H1 (cell line): Measurements from ENCODE around the gene PRKCA. TPM values are rescaled to one million over a fixed set of nuclear protein-coding genes. Genes with fewer than 3 reads are reported as not detected.

Experiments used
- CTCF ChIA-PET: fragments of 300-600 bp; sonication (Branson Sonifier 250); formaldehyde crosslinking; loops from one replicate; lab custom pipeline; 2021; ENCODE audit not compliant: partially characterized antibody; lab: Charles Lee
- POLR2A ChIA-PET: fragments of 300-600 bp; sonication (Branson Sonifier 250); formaldehyde crosslinking; loops from one replicate; lab custom pipeline; 2021; ENCODE audit warnings: inconsistent platforms; ENCODE audit not compliant: partially characterized antibody; lab: Charles Lee
- DNase-seq, 2 experiments: peaks; one replicate each; pipeline versions ENCODE4 v3.0.0 to v3.0.0-alpha.2; 2010 to 2022; ENCODE audit warnings: low spot score in 2 of 2, low read depth in 1 of 2, mixed read lengths in 1 of 2
- FAIRE-seq: peaks from 2 replicates; lab custom pipeline; 2011; peaks lifted over from hg19 to GRCh38; lab: Jason Lieb, UNC
- H2AFZ ChIP-seq: 2 replicates; pipeline ENCODE4 v1.8.1; 2012; ENCODE audit warnings: low read length, inconsistent platforms
- H2AK5ac ChIP-seq: 2 replicates; pipeline ENCODE4 v1.6.1; 2013; ENCODE audit warnings: low read depth, low read length
- H2BK120ac ChIP-seq: replicated peaks from 2 replicates; pipeline ENCODE3; 2013; ENCODE audit warnings: low read depth, low read length, inconsistent platforms
- H2BK12ac ChIP-seq: 2 replicates; pipeline ENCODE4 v1.6.1; 2013; ENCODE audit warnings: low read depth, low read length
- H2BK15ac ChIP-seq: 2 replicates; pipeline ENCODE4 v1.6.1; 2013; ENCODE audit warnings: low read length
- H2BK20ac ChIP-seq: 2 replicates; pipeline ENCODE4 v1.6.1; 2013; ENCODE audit warnings: low read length
- H2BK5ac ChIP-seq: 2 replicates; pipeline ENCODE4 v1.6.1; 2013; ENCODE audit warnings: low read depth, low read length
- H3K14ac ChIP-seq: 2 replicates; pipeline ENCODE4 v1.6.1; 2013; ENCODE audit warnings: inconsistent platforms; ENCODE audit not compliant: insufficient read length
- H3K18ac ChIP-seq: 2 replicates; pipeline ENCODE4 v1.6.1; 2013; ENCODE audit warnings: low read length; ENCODE audit errors: extremely low read depth
- H3K23ac ChIP-seq: 2 replicates; pipeline ENCODE4 v1.6.1; 2013; ENCODE audit warnings: inconsistent platforms; ENCODE audit not compliant: insufficient read length
- H3K23me2 ChIP-seq: 2 replicates; pipeline ENCODE4 v1.6.1; 2013; ENCODE audit warnings: low read depth, low read length
- H3K27ac ChIP-seq: 2 replicates; pipeline ENCODE4 v1.6.1; 2011; ENCODE audit warnings: low read depth, low read length, inconsistent platforms
- H3K27me3 ChIP-seq, 4 experiments: replicated peaks in 1 of 4; 1 replicate in 1 of 4; 2 replicates in 3 of 4; pipeline versions ENCODE4 v1.6.1 to v1.8.1; 2011 to 2013; ENCODE audit warnings: low read length in 3 of 4, mild to moderate bottlenecking in 3 of 4, inconsistent platforms in 2 of 4, mixed read lengths in 2 of 4, moderate library complexity in 1 of 4; ENCODE audit not compliant: control insufficient read depth in 3 of 4, insufficient read depth in 3 of 4; ENCODE audit errors: extremely low read depth in 1 of 4
- H3K36me3 ChIP-seq, 4 experiments: 2 replicates each; pipeline versions ENCODE4 v1.6.1 to v1.8.1; 2011 to 2013; ENCODE audit warnings: mild to moderate bottlenecking in 4 of 4, low read length in 3 of 4, moderate library complexity in 2 of 4, control low read depth in 1 of 4, inconsistent platforms in 1 of 4; ENCODE audit not compliant: insufficient read depth in 4 of 4, control insufficient read depth in 2 of 4
- H3K4ac ChIP-seq: replicated peaks from 2 replicates; pipeline ENCODE3; 2013; ENCODE audit warnings: low read length, low read depth, mixed read lengths, inconsistent platforms; ENCODE audit not compliant: insufficient read length
- H3K4me1 ChIP-seq, 4 experiments: replicated peaks in 1 of 4; 1 replicate in 1 of 4; 2 replicates in 3 of 4; pipeline versions ENCODE4 v1.6.1 to v1.8.1; 2011 to 2013; ENCODE audit warnings: low read length in 3 of 4, inconsistent platforms in 2 of 4, mixed read lengths in 1 of 4; ENCODE audit not compliant: insufficient read depth in 4 of 4, control insufficient read depth in 3 of 4
- H3K4me2 ChIP-seq, 2 experiments: 2 replicates each; pipeline versions ENCODE4 v1.6.1 to v1.8.1; 2011 to 2013; ENCODE audit warnings: low read depth in 2 of 2, low read length in 2 of 2, control low read depth in 1 of 2, inconsistent platforms in 1 of 2, mild to moderate bottlenecking in 1 of 2; ENCODE audit not compliant: insufficient read depth in 1 of 2
- H3K4me3 ChIP-seq, 4 experiments: fragments of 200-600, 300-600 bp in 1 of 4; sonication (generic), shearing (Covaris generic), sonication (Bioruptor Twin) in 1 of 4; 2 replicates each; pipeline versions ENCODE4 v1.5.1 to v1.8.1; 2011 to 2016; ENCODE audit warnings: low read length in 4 of 4, low read depth in 3 of 4, control low read depth in 2 of 4, inconsistent platforms in 2 of 4, mild to moderate bottlenecking in 2 of 4, mixed read lengths in 1 of 4, moderate library complexity in 1 of 4; ENCODE audit not compliant: insufficient read depth in 2 of 4; ENCODE audit errors: extremely low read depth in 1 of 4
- H3K56ac ChIP-seq: replicated peaks from 2 replicates; pipeline ENCODE3; 2013; ENCODE audit warnings: low read depth, mild to moderate bottlenecking, mixed read lengths, low read length, inconsistent platforms; ENCODE audit not compliant: insufficient read length
- H3K79me1 ChIP-seq: 2 replicates; pipeline ENCODE4 v1.6.1; 2013; ENCODE audit warnings: low read depth, low read length, control low read depth
- H3K79me2 ChIP-seq, 2 experiments: 2 replicates each; pipeline versions ENCODE4 v1.6.1 to v1.8.1; 2012 to 2013; ENCODE audit warnings: low read length in 2 of 2, mild to moderate bottlenecking in 2 of 2, inconsistent platforms in 1 of 2; ENCODE audit not compliant: insufficient read depth in 2 of 2, control insufficient read depth in 1 of 2
- H3K9ac ChIP-seq, 4 experiments: replicated peaks in 1 of 4; 1 replicate in 1 of 4; 2 replicates in 3 of 4; pipeline versions ENCODE4 v1.6.1 to v1.8.1; 2011 to 2013; ENCODE audit warnings: low read depth in 3 of 4, low read length in 3 of 4, control low read depth in 2 of 4, mild to moderate bottlenecking in 2 of 4, moderate library complexity in 2 of 4, inconsistent platforms in 1 of 4; ENCODE audit errors: extremely low read depth in 1 of 4
- H3K9me3 ChIP-seq, 2 experiments: 2 replicates each; pipeline versions ENCODE4 v1.6.1 to v1.8.1; 2012 to 2013; ENCODE audit warnings: mild to moderate bottlenecking in 2 of 2, moderate library complexity in 2 of 2, control low read depth in 1 of 2, inconsistent platforms in 1 of 2, low read depth in 1 of 2, low read length in 1 of 2, mixed read lengths in 1 of 2; ENCODE audit not compliant: insufficient read depth in 2 of 2
- H4K20me1 ChIP-seq, 2 experiments: replicated peaks in 1 of 2; 2 replicates each; pipeline versions ENCODE3 to v1.8.1; 2011 to 2013; ENCODE audit warnings: inconsistent platforms in 2 of 2, low read length in 2 of 2, mild to moderate bottlenecking in 1 of 2; ENCODE audit not compliant: insufficient read depth in 2 of 2, control insufficient read depth in 1 of 2
- H4K5ac ChIP-seq: 2 replicates; pipeline ENCODE4 v1.6.1; 2013; ENCODE audit warnings: low read length, low read depth, mixed read lengths, inconsistent platforms; ENCODE audit not compliant: insufficient read length
- H4K8ac ChIP-seq: 2 replicates; pipeline ENCODE4 v1.8.0; 2013; ENCODE audit warnings: mild to moderate bottlenecking, moderate library complexity, low read length, inconsistent platforms; ENCODE audit not compliant: insufficient read depth; ENCODE audit errors: extremely low read depth
- H4K91ac ChIP-seq: replicated peaks from 2 replicates; pipeline ENCODE3; 2013; ENCODE audit warnings: low read length, mixed read lengths, inconsistent platforms; ENCODE audit not compliant: insufficient read length
- BRCA1 ChIP-seq: IDR thresholded peaks from 2 replicates; pipeline ENCODE4 v1.6.1; 2012; ENCODE audit warnings: low read depth, low read length, improper control_type of control experiment
- CHD1 ChIP-seq: IDR thresholded peaks from 2 replicates; pipeline ENCODE4 v1.6.1; 2012; ENCODE audit warnings: low read depth, low read length, improper control_type of control experiment
- CHD2 ChIP-seq: IDR thresholded peaks from 2 replicates; pipeline ENCODE4 v1.6.1; 2012; ENCODE audit warnings: low read length, improper control_type of control experiment
- CREB1 ChIP-seq: IDR thresholded peaks from 2 replicates; pipeline ENCODE4 v1.6.1; 2012; ENCODE audit warnings: inconsistent platforms
- GABPA ChIP-seq: IDR thresholded peaks from 2 replicates; pipeline ENCODE4 v1.6.1; 2011; ENCODE audit warnings: mild to moderate bottlenecking, low read length, moderate library complexity, borderline replicate concordance; ENCODE audit not compliant: insufficient read depth
- NANOG ChIP-seq: IDR thresholded peaks from 2 replicates; pipeline ENCODE4 v1.6.1; 2011; ENCODE audit warnings: low read length, low read depth, mild to moderate bottlenecking, inconsistent platforms; ENCODE audit not compliant: insufficient read depth, poor library complexity, severe bottlenecking
- SIX5 ChIP-seq: IDR thresholded peaks from 2 replicates; pipeline ENCODE4 v1.6.1; 2011; ENCODE audit warnings: mild to moderate bottlenecking, low read depth, low read length
- WGBS, 2 experiments: shearing (Covaris generic) in 1 of 2; methylation state at CpG; one replicate each; pipeline versions ENCODE4 v1.1.6 to v1.1.7; 2013 to 2015; ENCODE audit warnings: low lambda C conversion rate in 2 of 2, mixed read lengths in 2 of 2, inconsistent platforms in 1 of 2, low coverage in 1 of 2, missing lambda C conversion rate in 1 of 2; ENCODE audit not compliant: insufficient replicate concordance in 2 of 2, insufficient coverage in 1 of 2, insufficient read length in 1 of 2; ENCODE audit errors: extremely low coverage in 1 of 2, missing lambda C conversion rate in 1 of 2; 5-methylcytosine and 5-hydroxymethylcytosine counted together
- polyA plus RNA-seq, 7 experiments: library from polyadenylated mRNA; depleted of rRNA in 3 of 7; stranded (reverse) in 5 of 7; unstranded in 2 of 7; fragments of >200 nt in 5 of 7; fragments of 200-250 nt in 2 of 7; gene quantifications; 1 replicate in 5 of 7; 2 replicates in 1 of 7; 4 replicates in 1 of 7; pipeline versions ENCODE4 v1.2.1 to v1.2.3, GENCODE V29; 2011 to 2013; ENCODE audit warnings: missing spikeins in 2 of 7, mixed read lengths in 2 of 7
- total RNA-seq: library from RNA; stranded (reverse); fragmentation: NEBNext Ultra II Directional; extraction: Animal tissue kit (Norgen Biotek cat#: 25700); gene quantifications from 2 replicates; pipeline ENCODE4 v1.2.1, GENCODE V29; 2021
- TF ChIP-seq, protein P1 (sequence below): IDR thresholded peaks from 2 replicates; pipeline ENCODE4 v1.6.1; 2012; ENCODE audit warnings: inconsistent platforms
- TF ChIP-seq, protein P2 (sequence below), 3 experiments: IDR thresholded peaks; 1 replicate in 2 of 3; 2 replicates in 1 of 3; pipeline versions ENCODE4 v1.5.1 to v1.6.1; 2011; ENCODE audit warnings: low read length in 3 of 3, mild to moderate bottlenecking in 3 of 3, inconsistent platforms in 2 of 3, low read depth in 1 of 3, moderate library complexity in 1 of 3; ENCODE audit not compliant: insufficient read depth in 1 of 3; ENCODE audit errors: control extremely low read depth in 1 of 3

Gene PRKCA
- total and polyA plus RNA-seq, 2 of the 8 experiments (the other 6 are each of a cell fraction or from before 2014, with no cell fraction given), result 5.8 to 17.8 TPM

DNA sequence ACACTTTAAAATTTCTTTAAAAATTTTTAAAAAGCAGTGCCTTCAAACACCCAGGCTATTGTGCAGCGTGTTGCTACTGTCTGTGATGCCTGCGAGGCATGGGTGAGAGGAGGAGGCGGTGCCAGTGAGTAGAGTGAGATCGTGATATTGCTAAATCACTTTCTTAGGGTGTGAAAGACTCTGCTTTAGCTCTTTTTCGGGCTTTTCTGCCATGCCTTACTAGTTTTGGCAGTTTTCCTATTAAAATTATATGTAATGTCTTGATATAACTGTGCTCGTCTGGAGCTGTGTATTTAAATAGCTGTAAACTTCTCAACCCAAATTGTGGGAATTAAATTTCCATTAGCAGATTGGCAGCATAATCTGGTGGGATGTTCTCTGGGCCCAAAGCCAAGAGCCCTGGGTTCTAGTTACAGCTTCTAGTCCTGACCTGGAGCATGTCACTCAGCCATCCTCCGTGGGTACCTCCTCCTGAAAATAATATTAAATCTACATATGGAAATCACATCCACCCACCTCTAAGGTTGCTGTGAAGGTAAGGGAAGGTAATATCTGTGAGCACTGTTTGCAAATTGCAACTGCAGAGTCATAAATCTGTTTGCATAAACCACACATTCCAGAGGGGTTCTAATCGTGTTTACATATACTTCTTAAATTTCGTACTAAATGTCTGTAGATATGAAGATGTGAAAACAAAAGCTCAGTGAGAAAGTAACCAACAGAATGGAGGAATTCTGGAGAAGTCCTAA is 268.2 kb downstream of the PRKCA start:
- H3K56ac ChIP-seq, result no peak overlapping the region
- H3K23me2 ChIP-seq, result no peaks in the 10 kb centered on the region
- no peak overlapping the region for H3K18ac ChIP-seq
- no peaks in the 10 kb centered on the region for H3K79me1 ChIP-seq
- H3K4ac ChIP-seq, result no peak overlapping the region
- no peak overlapping the region for H3K23ac ChIP-seq
- H4K91ac ChIP-seq, result no peak overlapping the region
- H4K5ac ChIP-seq, result no peak overlapping the region
- H4K20me1 ChIP-seq, result no peaks in the 10 kb centered on the region
- 90% methylated on average over 9 of the region's 9 CpGs; no CpG with 5 or more reads in 1 of the 2 experiments for WGBS, 2 experiments
- H2BK12ac ChIP-seq, result no peak overlapping the region
- 0 out of 4 replicates have a peak, but pooled peaks cover 0 to 3% of the 10 kb centered on the region in 2 experiments for H3K9me3 ChIP-seq
- H2BK5ac ChIP-seq, result no peak overlapping the region
- FAIRE-seq (no peak), DNase-seq (no peak)
- H3K36me3 ChIP-seq, result no peaks in the 10 kb centered on the region
- H3K27ac ChIP-seq, result no peak overlapping the region
- CTCF ChIA-PET, result interaction anchor here (0.7 to 1.2 kb wide), 2 partner anchors 370 to 714 kb away, joined by 3 read pairs; no protein-coding TSS in a partner anchor
- no peak overlapping the region for H2BK20ac ChIP-seq
- H4K8ac ChIP-seq, result no peak overlapping the region
- H3K14ac ChIP-seq, result no peak overlapping the region
- no peak overlapping the region for H3K4me2 ChIP-seq
- H2BK15ac ChIP-seq, result no peak overlapping the region
- POLR2A ChIA-PET, result no interaction called here
- no peak overlapping the region for H2AK5ac ChIP-seq
- no peak overlapping the region for H2BK120ac ChIP-seq
- H2AFZ ChIP-seq, result no peak overlapping the region
- no peak overlapping the region for H3K4me3 ChIP-seq
- H3K9ac ChIP-seq, result no peak overlapping the region
- H3K27me3 ChIP-seq, result no peaks in the 10 kb centered on the region
- peaks cover 3 to 7% (median 5%) of the 10 kb centered on the region in 4 experiments; a peak in 4 of 7 replicates for H3K4me1 ChIP-seq
- H3K79me2 ChIP-seq, result no peaks in the 10 kb centered on the region
- TF ChIP-seq, protein P1, sequence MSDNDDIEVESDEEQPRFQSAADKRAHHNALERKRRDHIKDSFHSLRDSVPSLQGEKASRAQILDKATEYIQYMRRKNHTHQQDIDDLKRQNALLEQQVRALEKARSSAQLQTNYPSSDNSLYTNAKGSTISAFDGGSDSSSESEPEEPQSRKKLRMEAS, result no peak
- TF ChIP-seq CREB1 (no peak), SIX5 (no peak), GABPA (no peak), CHD1 (no peak), CHD2 (no peak), NANOG (no peak), BRCA1 (no peak)
- TF ChIP-seq, protein P2, sequence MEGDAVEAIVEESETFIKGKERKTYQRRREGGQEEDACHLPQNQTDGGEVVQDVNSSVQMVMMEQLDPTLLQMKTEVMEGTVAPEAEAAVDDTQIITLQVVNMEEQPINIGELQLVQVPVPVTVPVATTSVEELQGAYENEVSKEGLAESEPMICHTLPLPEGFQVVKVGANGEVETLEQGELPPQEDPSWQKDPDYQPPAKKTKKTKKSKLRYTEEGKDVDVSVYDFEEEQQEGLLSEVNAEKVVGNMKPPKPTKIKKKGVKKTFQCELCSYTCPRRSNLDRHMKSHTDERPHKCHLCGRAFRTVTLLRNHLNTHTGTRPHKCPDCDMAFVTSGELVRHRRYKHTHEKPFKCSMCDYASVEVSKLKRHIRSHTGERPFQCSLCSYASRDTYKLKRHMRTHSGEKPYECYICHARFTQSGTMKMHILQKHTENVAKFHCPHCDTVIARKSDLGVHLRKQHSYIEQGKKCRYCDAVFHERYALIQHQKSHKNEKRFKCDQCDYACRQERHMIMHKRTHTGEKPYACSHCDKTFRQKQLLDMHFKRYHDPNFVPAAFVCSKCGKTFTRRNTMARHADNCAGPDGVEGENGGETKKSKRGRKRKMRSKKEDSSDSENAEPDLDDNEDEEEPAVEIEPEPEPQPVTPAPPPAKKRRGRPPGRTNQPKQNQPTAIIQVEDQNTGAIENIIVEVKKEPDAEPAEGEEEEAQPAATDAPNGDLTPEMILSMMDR (IDR thresholded peaks at IDR 0.05; ENCODE audit: control extremely low read depth in 1 of 3, insufficient read depth in 1 of 3, low read depth in 1 of 3, low read length in 3 of 3), result no peak
